22Rv1 (cell line): ENCODE data around the gene MARK1.

Source experiments
- ZFX ChIP-seq: fragments of 450-650 bp; IDR thresholded peaks from 2 replicates; pipeline ENCODE4 v1.6.1; 2017; ENCODE audit warnings: antibody characterized with exemption, borderline replicate concordance
- TF ChIP-seq, protein P1 (sequence below): fragments of 450-650 bp; IDR thresholded peaks from 2 replicates; pipeline ENCODE4 v1.5.1; 2017; ENCODE audit warnings: mild to moderate bottlenecking

DNA sequence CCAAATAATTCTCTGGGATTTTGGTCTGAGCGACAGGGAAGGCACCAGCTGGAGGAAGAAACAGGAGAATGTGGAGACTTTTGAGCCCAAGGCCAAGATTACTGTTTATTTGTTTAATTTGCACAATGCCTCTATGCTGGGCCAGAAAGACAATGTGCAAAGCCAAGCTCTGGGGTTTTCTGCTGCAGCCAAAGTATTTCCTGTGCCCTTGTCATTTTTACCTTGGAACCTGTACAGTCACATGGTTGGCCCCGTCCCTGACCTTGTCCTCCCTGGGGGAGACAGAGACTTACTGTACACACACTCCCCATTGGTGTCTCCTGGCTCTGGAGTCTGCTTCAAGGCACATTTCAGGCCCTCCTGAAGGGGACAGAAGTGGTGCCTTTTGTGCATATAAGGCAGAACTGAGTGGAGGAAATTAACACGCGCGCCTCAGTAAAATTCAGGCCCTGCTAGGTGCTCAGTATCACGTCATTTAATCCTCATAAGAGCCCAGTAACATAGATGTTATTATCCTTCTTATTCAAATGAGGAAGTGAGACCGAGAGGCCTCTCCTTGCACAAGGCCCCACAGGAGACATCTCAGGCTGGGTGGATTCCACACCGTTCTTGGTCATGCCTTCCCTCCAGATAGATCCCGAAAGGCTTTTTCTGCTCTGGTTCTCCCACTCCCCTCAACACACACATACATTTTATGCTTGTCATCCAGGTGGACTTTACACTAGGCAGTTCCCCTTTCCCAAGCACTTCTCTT, 183.3 kb downstream of the MARK1 start:
- TF ChIP-seq, protein P1, sequence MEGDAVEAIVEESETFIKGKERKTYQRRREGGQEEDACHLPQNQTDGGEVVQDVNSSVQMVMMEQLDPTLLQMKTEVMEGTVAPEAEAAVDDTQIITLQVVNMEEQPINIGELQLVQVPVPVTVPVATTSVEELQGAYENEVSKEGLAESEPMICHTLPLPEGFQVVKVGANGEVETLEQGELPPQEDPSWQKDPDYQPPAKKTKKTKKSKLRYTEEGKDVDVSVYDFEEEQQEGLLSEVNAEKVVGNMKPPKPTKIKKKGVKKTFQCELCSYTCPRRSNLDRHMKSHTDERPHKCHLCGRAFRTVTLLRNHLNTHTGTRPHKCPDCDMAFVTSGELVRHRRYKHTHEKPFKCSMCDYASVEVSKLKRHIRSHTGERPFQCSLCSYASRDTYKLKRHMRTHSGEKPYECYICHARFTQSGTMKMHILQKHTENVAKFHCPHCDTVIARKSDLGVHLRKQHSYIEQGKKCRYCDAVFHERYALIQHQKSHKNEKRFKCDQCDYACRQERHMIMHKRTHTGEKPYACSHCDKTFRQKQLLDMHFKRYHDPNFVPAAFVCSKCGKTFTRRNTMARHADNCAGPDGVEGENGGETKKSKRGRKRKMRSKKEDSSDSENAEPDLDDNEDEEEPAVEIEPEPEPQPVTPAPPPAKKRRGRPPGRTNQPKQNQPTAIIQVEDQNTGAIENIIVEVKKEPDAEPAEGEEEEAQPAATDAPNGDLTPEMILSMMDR = no peak
- no peak for TF ChIP-seq ZFX
